A673 (cell line): ENCODE measurements around the gene IRX4.

Experiments used
- EZH2 ChIP-seq: fragments of 200-600 bp; sonication (generic); IDR thresholded peaks from 2 replicates; pipeline ENCODE4 v1.6.1; 2017; ENCODE audit warnings: borderline replicate concordance, low read depth, mild to moderate bottlenecking, mixed read lengths, antibody characterized with exemption, low read length; ENCODE audit not compliant: poor library complexity, severe bottlenecking
- TF ChIP-seq, protein P1 (sequence below): fragments of 300-800, 200-600 bp; sonication (generic); conservative IDR thresholded peaks from 2 replicates; pipeline ENCODE4 v1.5.1; 2017; ENCODE audit warnings: low read depth, mild to moderate bottlenecking, antibody characterized with exemption, low read length, moderate library complexity, mixed read lengths

DNA sequence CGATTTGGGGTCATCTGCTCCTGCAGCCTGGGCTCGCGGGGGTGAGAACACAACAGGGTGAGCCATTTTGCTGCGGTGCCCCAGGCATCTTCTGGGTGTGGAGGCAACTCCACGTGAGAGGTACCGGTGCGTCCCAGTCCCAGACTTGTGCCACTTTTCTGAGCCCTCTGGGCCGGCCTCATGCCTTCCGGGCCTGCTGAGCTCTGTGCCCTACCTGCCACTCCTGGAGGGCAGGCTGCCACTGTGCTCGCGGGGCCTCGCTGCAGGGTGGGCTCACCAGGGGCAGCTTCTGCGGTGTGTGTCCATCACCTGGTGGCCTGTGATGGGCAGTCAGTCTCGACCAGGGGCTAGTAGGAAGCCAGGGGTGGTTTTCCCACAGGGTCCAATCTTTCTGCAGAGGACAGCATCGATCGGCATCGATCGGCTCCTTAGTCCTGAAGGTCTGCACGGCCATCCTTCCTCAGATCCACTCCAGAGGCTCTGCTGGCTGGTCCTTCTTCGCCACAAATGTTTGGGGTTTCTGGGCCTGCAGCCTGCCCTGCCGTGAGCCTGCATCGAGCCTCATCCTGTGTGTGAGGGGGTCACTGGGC lies 22.6 kb downstream of the IRX4 start:
- TF ChIP-seq, protein P1, sequence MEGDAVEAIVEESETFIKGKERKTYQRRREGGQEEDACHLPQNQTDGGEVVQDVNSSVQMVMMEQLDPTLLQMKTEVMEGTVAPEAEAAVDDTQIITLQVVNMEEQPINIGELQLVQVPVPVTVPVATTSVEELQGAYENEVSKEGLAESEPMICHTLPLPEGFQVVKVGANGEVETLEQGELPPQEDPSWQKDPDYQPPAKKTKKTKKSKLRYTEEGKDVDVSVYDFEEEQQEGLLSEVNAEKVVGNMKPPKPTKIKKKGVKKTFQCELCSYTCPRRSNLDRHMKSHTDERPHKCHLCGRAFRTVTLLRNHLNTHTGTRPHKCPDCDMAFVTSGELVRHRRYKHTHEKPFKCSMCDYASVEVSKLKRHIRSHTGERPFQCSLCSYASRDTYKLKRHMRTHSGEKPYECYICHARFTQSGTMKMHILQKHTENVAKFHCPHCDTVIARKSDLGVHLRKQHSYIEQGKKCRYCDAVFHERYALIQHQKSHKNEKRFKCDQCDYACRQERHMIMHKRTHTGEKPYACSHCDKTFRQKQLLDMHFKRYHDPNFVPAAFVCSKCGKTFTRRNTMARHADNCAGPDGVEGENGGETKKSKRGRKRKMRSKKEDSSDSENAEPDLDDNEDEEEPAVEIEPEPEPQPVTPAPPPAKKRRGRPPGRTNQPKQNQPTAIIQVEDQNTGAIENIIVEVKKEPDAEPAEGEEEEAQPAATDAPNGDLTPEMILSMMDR, result no peak
- TF ChIP-seq EZH2, result no peak
